ENCODE data around the gene SESN3.

SESN3 gene

DNA sequence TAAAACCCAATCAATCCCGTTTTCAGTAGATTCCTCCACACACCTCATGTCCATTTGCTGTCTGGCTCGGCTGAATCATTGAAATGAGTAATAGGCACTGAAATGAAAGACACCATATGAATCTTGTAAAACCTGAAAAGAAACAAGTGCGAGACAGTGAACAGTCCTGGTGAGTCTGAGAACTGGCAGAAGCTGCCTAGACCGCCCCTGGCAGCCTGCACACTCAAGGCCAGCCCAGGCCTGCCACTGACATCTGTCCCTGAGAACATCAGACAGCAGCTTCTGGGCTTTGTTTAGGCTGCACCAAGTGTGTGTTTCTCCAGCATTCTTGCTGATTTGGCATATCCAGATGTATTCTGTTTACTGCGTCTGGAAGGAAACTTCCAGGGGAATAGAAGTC lies 96.5 kb downstream of the SESN3 start:
- H3K9me3 ChIP-seq (ENCODE audit: control insufficient read depth, insufficient read depth, low read length): no peaks in the 10 kb centered on the region
- peaks cover 10% of the 10 kb centered on the region for H3K4me1 ChIP-seq (ENCODE audit: control insufficient read depth, low read length)
- no peaks in the 10 kb centered on the region for H3K27me3 ChIP-seq (ENCODE audit: control insufficient read depth, low read length)
- no peaks in the 10 kb centered on the region for H3K36me3 ChIP-seq (ENCODE audit: control insufficient read depth, low read length)
- no peaks in the 10 kb centered on the region for H4K20me1 ChIP-seq (ENCODE audit: control insufficient read depth, insufficient read depth, low read depth, low read length)
- H3F3A ChIP-seq (ENCODE audit: control insufficient read depth, insufficient read depth): no peaks in the 10 kb centered on the region
- H3K9me2 ChIP-seq (replicated peaks; ENCODE audit: control insufficient read depth, low read length): no peaks in the 10 kb centered on the region
- H3K4me2 ChIP-seq (ENCODE audit: low read length): no peak overlapping the region
- H3K4me3 ChIP-seq (ENCODE audit: low read length): no peak overlapping the region
- TF ChIP-seq, protein P1, sequence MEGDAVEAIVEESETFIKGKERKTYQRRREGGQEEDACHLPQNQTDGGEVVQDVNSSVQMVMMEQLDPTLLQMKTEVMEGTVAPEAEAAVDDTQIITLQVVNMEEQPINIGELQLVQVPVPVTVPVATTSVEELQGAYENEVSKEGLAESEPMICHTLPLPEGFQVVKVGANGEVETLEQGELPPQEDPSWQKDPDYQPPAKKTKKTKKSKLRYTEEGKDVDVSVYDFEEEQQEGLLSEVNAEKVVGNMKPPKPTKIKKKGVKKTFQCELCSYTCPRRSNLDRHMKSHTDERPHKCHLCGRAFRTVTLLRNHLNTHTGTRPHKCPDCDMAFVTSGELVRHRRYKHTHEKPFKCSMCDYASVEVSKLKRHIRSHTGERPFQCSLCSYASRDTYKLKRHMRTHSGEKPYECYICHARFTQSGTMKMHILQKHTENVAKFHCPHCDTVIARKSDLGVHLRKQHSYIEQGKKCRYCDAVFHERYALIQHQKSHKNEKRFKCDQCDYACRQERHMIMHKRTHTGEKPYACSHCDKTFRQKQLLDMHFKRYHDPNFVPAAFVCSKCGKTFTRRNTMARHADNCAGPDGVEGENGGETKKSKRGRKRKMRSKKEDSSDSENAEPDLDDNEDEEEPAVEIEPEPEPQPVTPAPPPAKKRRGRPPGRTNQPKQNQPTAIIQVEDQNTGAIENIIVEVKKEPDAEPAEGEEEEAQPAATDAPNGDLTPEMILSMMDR (IDR thresholded peaks at IDR 0.05; ENCODE audit: low read depth, low read length, poor library complexity, severe bottlenecking): no peak
- no peak for TF ChIP-seq EZH2phosphoT487 (IDR thresholded peaks at IDR 0.05; ENCODE audit: borderline replicate concordance, low read length)
- H3K27ac ChIP-seq (ENCODE audit: low read depth, low read length): no peak overlapping the region
- H3K79me2 ChIP-seq (ENCODE audit: control insufficient read depth, low read length): no peaks in the 10 kb centered on the region

DNA sequence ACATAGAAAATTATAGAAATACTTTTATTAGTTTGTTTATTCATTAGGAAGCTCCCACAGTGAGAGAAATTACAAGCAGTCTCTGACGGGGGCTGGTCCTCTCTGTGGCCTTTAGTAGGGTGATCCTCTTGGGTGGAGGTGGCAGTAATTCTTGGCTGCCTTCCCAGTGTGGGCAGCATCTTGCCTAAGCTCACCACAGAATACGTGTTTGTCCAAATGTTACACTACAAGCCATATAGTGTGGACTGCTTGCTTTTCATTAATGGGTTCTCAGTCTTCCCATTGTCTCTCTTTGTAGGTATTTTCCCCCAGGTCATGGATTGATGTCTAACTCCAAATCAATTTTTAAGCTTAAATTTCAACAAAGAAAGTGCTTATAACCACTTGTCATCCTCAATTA lies 98.0 kb downstream of the SESN3 start:
- Histone ChIP-seq H3K9me3 (ENCODE audit: control insufficient read depth, insufficient read depth, low read length) (no peaks in the 10 kb centered on the region), H3F3A (ENCODE audit: control insufficient read depth, insufficient read depth) (no peaks in the 10 kb centered on the region), H3K4me3 (ENCODE audit: low read length) (no peak overlapping the region), H3K27me3 (ENCODE audit: control insufficient read depth, low read length) (no peaks in the 10 kb centered on the region), H4K20me1 (ENCODE audit: control insufficient read depth, insufficient read depth, low read depth, low read length) (no peaks in the 10 kb centered on the region), H3K4me2 (ENCODE audit: low read length) (no peak overlapping the region), H3K79me2 (ENCODE audit: control insufficient read depth, low read length) (no peaks in the 10 kb centered on the region), H3K27ac (ENCODE audit: low read depth, low read length) (no peak overlapping the region), H3K36me3 (ENCODE audit: control insufficient read depth, low read length) (peaks cover 9% of the 10 kb centered on the region), H3K4me1 (ENCODE audit: control insufficient read depth, low read length) (no peaks in the 10 kb centered on the region), H3K9me2 (replicated peaks; ENCODE audit: control insufficient read depth, low read length) (no peaks in the 10 kb centered on the region)
- TF ChIP-seq, protein P1 (IDR thresholded peaks at IDR 0.05; ENCODE audit: low read depth, low read length, poor library complexity, severe bottlenecking): no peak
- TF ChIP-seq EZH2phosphoT487 (IDR thresholded peaks at IDR 0.05; ENCODE audit: borderline replicate concordance, low read length): no peak

DNA sequence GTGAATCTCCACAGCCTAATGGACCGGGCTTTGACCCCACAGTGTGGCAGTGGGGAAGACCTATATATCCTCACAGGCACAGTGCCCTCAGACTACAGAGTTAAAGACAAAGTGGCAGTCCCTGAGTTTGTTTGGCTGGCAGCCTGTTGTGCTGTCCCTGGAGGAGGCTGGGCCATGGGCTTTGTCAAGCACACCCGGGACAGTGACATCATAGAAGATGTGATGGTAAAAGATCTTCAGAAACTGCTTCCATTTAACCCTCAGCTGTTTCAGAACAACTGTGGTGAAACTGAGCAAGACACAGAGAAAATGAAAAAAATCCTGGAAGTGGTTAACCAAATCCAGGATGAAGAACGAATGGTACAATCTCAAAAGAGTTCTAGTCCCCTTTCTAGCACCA lies 102.4 kb downstream of the SESN3 start:
- Histone ChIP-seq H4K20me1 (ENCODE audit: control insufficient read depth, insufficient read depth, low read depth, low read length) (no peaks in the 10 kb centered on the region), H3K27ac (ENCODE audit: low read depth, low read length) (no peak overlapping the region), H3F3A (ENCODE audit: control insufficient read depth, insufficient read depth) (no peaks in the 10 kb centered on the region), H3K4me1 (ENCODE audit: control insufficient read depth, low read length) (no peaks in the 10 kb centered on the region), H3K27me3 (ENCODE audit: control insufficient read depth, low read length) (no peaks in the 10 kb centered on the region), H3K4me3 (ENCODE audit: low read length) (no peak overlapping the region), H3K4me2 (ENCODE audit: low read length) (no peak overlapping the region), H3K36me3 (ENCODE audit: control insufficient read depth, low read length) (peaks cover 9% of the 10 kb centered on the region), H3K9me2 (replicated peaks; ENCODE audit: control insufficient read depth, low read length) (no peaks in the 10 kb centered on the region), H3K9me3 (ENCODE audit: control insufficient read depth, insufficient read depth, low read length) (no peaks in the 10 kb centered on the region), H3K79me2 (ENCODE audit: control insufficient read depth, low read length) (no peaks in the 10 kb centered on the region)
- no peak for TF ChIP-seq EZH2phosphoT487 (IDR thresholded peaks at IDR 0.05; ENCODE audit: borderline replicate concordance, low read length)
- TF ChIP-seq, protein P1 (IDR thresholded peaks at IDR 0.05; ENCODE audit: low read depth, low read length, poor library complexity, severe bottlenecking): no peak

DNA sequence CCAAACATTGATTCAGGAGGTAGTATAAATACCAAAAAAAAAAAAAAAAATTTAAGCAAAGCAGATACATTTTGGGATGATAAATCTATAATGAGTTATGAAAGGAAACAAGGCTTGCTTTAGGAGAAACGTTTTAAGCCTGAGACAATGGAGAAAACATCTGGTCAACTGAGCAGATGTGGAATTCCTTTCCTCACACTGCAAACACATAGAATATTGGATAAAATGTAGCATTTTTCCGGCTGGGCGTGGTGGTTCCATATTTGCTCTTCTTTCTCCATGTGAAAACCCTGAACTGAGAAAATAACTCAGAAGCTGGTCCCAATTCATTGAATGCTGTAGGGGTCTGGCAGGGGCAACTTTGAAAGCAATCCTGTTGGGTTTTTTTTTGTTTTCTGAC lies 107.4 kb downstream of the SESN3 start:
- H3K4me3 ChIP-seq (ENCODE audit: low read length): no peak overlapping the region
- no peaks in the 10 kb centered on the region for H3K27me3 ChIP-seq (ENCODE audit: control insufficient read depth, low read length)
- no peak overlapping the region for H3K4me2 ChIP-seq (ENCODE audit: low read length)
- no peaks in the 10 kb centered on the region for H4K20me1 ChIP-seq (ENCODE audit: control insufficient read depth, insufficient read depth, low read depth, low read length)
- H3K36me3 ChIP-seq (ENCODE audit: control insufficient read depth, low read length): peaks cover 5% of the 10 kb centered on the region
- H3K9me2 ChIP-seq (replicated peaks; ENCODE audit: control insufficient read depth, low read length): no peaks in the 10 kb centered on the region
- H3K27ac ChIP-seq (ENCODE audit: low read depth, low read length): no peak overlapping the region
- no peaks in the 10 kb centered on the region for H3F3A ChIP-seq (ENCODE audit: control insufficient read depth, insufficient read depth)
- H3K79me2 ChIP-seq (ENCODE audit: control insufficient read depth, low read length): no peaks in the 10 kb centered on the region
- H3K9me3 ChIP-seq (ENCODE audit: control insufficient read depth, insufficient read depth, low read length): no peaks in the 10 kb centered on the region
- H3K4me1 ChIP-seq (ENCODE audit: control insufficient read depth, low read length): no peaks in the 10 kb centered on the region
- no peak for TF ChIP-seq EZH2phosphoT487 (IDR thresholded peaks at IDR 0.05; ENCODE audit: borderline replicate concordance, low read length)
- TF ChIP-seq, protein P1 (IDR thresholded peaks at IDR 0.05; ENCODE audit: low read depth, low read length, poor library complexity, severe bottlenecking): no peak

Data from DOHH2 (cell line).